OCI-LY7 (cell line): ENCODE results near the gene C2orf42.

Experiments
- CTCF ChIP-seq: fragments of 200-600 bp; sonication (generic); conservative IDR thresholded peaks from 2 replicates; pipeline ENCODE4 v1.5.1; 2014; ENCODE audit warnings: mild to moderate bottlenecking, antibody characterized with exemption, low read length, moderate library complexity, mixed read lengths
- EZH2phosphoT487 ChIP-seq: fragments of 200-600 bp; sonication (generic); IDR thresholded peaks from 2 replicates; pipeline ENCODE4 v1.6.1; 2018; ENCODE audit warnings: low read depth, borderline replicate concordance, mild to moderate bottlenecking, mixed run types, antibody characterized with exemption, low read length, moderate library complexity, mixed read lengths

DNA sequence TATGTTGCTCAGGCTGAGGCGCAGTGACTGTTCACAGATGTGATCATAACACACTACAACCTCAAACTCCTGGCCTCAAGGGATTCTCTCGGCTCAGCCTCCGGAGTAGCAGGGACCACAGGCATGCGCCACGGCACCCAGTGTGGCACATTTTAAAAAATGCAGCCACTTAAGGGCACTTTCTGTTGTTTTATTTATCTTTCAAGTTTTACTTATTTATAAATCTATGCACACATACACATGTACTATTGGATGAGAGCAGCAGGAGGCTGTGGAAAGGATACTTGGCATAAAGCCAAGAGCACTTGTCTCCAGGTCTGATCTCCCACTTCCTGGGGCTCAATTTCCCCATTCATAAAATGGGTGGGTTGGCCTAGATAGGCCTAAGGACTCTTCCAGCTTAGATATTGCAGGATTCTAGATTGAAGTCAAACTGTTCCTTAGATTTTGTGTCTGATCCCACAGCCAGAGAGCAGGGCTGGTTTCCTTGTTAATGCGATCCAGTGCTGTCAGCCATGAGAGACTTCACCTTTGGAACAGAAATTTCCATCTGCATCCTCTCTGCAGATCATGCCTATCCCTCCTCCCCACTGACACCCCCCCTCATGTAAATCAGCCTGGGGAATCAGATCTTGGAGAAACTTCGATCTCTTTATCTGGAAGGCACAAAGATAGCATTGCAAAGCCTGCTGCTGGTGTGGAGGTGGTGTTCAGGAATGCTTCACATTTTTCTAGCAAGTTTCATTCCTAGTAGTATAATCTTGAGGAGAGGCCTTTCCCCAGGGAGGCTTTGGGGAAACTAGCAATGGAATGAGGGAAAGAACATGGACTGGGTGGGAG lies 78.8 kb downstream of the C2orf42 start:
- no peak for TF ChIP-seq CTCF
- TF ChIP-seq EZH2phosphoT487: no peak
